DMS53 treated with DMSO at 0.1 percent for 48 hours (cell line): ENCODE data around the gene LRRC36.

Experiments
- DNase-seq: peaks from one replicate; lab custom pipeline; 2025; ENCODE audit not compliant: unreplicated experiment; lab: John Stamatoyannopoulos, UW

The LRRC36 gene

DNA sequence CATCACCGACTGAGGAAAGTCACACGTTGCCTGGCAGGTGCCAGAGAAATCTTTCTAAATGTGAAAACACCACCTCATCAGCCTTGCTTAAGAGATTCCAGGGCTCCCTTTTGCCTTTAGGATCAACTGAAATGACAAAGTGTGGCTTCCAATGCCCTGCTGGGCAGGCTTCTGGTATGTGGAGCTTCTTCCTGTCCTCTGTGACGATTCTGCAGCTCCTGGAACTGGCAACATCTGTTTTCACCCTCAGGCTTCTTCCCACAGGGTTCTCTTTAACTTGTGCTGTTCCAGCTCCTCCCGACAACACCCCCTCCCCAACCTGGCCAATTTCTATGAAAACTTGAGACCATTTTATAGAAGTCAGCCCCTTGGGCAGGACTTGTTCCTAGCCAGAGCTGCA lies 94.4 kb downstream of the LRRC36 start:
- no peak for DNase-seq

- DNase-seq: no peak
Observed at GRCh38 chr16:67423015-67423414, 96.4 kb downstream of the LRRC36 start.

- no peak for DNase-seq
Observed at GRCh38 chr16:67423611-67424260, 97.1 kb downstream of the LRRC36 start.

DNA sequence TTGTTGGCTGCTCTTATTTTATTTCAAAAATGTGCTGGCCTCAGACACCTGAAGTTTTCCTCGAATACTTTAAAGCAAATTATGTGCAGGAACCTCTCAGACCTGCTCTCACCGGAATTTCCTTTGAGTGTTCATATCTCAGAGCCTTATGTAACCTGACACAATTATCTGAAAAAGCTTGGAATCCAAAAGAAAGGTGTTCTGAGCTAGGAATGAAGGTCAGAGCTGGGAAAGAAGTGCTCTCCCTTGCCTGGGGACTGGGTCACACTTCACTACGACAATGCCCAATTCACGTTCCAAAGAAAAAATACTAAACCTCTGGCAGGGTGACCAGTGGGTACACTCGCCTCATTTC lies 97.6 kb downstream of the LRRC36 start:
- DNase-seq: no peak

GRCh38 chr16:67425061-67425460 lies 98.4 kb downstream of the LRRC36 start:
- no peak for DNase-seq

GRCh38 chr16:67425580-67425979 lies 99.0 kb downstream of the LRRC36 start:
- no peak for DNase-seq

- DNase-seq: no peak
Observed at GRCh38 chr16:67426022-67426421, 99.4 kb downstream of the LRRC36 start.

DNA sequence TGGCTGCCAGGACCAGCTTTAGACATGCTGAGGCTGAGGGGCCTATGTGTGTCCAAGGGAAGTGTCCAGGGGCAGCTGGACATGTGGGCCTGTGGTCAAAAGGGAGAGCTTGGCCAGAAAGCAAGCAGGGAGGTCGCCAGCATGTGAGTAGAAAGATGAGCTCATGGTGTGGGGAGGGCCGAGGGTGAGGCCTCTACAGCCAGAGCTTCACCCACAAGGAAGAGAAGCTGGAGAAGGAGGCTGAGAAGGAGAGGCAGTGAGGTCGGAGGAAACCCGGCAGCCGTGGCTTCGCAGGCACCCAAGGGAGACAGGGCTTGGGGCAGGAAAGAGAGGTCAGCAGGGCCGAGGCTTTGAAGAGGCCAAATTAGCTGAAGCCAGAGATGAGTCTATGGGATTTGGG lies 100.3 kb downstream of the LRRC36 start:
- no peak for DNase-seq

- peak; percentile 57 for DNase-seq
Observed at GRCh38 chr16:67428146-67428731, 101.6 kb downstream of the LRRC36 start.

- DNase-seq: no peak
Observed at GRCh38 chr16:67429053-67429798, 102.6 kb downstream of the LRRC36 start.

GRCh38 chr16:67429799-67430503 lies 103.3 kb downstream of the LRRC36 start:
- DNase-seq: no peak

GRCh38 chr16:67430504-67430976 lies 103.9 kb downstream of the LRRC36 start:
- DNase-seq: peak; percentile 26

DNA sequence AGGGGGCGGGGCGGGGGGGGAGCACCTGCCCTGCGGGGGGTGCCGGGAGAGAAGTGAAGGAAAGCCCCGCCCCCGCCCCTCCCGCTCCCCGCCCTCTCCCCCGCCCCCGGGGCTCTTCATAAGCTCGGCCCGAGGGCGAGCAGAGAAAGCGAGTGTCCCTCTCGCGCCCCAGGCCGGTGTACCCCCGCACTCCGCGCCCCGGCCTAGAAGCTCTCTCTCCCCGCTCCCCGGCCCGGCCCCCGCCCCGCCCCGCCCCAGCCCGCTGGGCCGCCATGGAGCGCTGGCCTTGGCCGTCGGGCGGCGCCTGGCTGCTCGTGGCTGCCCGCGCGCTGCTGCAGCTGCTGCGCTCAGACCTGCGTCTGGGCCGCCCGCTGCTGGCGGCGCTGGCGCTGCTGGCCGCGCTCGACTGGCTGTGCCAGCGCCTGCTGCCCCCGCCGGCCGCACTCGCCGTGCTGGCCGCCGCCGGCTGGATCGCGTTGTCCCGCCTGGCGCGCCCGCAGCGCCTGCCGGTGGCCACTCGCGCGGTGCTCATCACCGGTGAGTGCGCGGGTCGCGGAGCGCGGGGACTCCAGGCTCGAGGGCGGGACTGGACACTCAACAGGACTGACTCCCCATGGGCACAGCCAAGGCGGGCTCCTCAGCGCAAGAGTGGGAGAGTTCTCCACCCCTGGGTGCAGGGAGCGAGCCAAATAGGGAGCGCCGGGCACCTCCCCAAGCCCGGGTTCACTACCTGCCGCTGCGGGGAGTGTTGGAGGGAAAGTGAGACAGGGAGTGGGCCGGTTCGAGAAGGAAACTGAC lies 104.6 kb downstream of the LRRC36 start, which contains the start of gene HSD11B2:
TSS of gene HSD11B2 (plus strand) at position 145 of the 798 bp plus-strand sequence. CDS start at position 273, 128 bp downstream.
- DNase-seq: peak; percentile 28

DNA sequence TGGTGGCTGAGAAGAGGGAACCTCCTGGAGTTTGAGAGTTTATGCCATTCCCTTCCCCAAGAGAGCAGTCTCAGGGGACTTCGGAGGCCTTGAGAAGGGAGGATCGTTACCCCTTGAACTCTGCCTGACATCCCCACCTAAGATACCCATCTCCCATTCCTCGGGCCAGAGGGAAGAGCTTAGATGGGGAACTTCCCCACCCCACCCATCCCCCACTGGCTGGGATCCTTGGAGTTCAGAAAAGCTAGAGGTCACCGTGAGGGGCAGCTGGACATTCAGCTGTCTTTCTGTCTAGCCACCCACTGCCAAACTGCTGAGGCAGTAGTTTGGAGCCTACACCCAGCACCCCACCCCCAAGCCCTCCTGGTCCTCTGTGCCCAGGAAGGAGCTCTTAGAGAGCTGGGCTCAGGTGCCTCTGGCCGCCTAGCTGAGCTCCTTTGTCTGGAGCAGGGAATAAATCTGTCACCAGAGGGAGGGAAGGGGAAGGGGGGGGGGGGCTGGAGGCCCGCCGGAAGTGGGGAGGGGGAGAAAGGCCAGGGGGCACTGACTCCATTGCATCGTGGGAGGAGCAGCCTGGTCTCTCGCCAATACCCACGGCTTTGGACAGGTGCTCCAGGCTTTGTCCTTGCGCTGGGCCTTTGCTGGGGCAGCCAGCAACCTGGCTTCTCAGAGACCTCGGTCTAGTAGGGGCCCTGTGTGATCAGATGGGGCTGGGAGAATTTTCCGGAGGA lies 105.3 kb downstream of the LRRC36 start:
- no peak for DNase-seq

GRCh38 chr16:67432506-67432890 lies 105.9 kb downstream of the LRRC36 start:
- DNase-seq: no peak

- DNase-seq: no peak
Observed at GRCh38 chr16:67433131-67433719, 106.6 kb downstream of the LRRC36 start.
